CD4-positive, alpha-beta T cell treated with Interleukin-17A for 4 hours (primary cell): ENCODE data around the gene OR7G2.

Experiments
- DNase-seq: peaks from one replicate; pipeline ENCODE4 v3.0.0-alpha.2; 2020; ENCODE audit warnings: mixed read lengths

The OR7G2 gene

GRCh38 chr19:9107375-9107774 lies at the start of gene OR7G2:
Gene OR7G2 (minus strand): TSS chr19:9107475. CDS start chr19:9103243, 4,232 bp downstream.
- no peak for DNase-seq

DNA sequence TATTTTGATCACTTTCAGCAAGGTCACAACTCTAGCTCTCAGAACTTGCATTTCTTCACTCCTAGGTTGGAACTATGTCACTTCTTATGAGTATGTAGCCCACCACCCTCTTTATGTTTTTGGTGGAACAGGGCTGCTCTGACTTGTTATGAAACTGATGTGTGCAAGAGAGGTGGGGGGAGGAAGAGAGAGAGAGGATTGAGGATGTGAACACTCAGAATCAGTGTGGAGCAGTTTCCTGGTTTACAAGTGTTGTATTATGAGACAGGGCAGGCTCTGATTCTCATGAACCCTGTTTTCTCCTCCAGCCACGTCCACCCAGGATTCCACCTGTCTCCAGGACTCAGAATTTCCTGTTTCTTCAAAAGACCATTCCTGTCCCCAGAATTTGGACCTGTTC lies 49.0 kb upstream of the OR7G2 start:
- DNase-seq, result no peak

- no peak for DNase-seq
Observed at GRCh38 chr19:9155591-9155990, 48.3 kb upstream of the OR7G2 start.

DNA sequence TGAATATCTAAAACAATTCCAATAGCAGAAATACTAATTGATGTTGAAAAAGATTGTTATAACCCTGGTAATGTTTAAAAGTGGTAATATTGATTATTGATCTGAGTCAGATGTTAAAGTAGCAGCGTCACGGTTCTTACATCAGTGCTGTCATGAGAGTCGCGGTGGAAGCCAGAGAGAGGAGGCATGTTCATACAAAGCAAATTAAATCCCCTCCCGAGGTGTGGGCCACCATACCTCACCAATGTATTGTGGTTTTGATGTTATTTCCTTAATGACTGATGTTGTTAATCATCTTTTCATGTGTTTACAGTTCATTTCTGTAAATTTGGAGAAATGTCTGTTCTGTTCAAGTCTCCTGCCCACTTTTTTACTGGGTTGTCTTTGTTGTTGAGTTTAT lies 44.1 kb upstream of the OR7G2 start:
- no peak for DNase-seq

DNA sequence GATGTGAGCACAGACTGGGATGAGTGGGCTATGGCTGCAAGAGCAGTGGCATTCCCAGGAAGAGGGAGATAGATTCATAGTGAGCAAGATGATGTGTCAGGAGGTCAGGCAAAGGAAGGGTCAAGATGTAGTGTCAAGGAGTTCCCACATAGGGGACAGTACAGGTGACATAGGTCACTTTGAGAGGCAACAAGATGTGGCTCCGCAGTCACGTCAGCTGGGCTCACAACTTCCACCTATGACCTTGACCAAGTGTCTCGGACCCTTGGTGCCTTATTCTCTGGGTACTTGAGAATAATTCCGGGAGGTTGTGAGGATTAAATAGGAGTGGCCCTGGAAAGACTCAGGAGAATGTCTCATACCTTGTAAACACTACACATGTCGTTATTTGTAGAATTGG lies 43.4 kb upstream of the OR7G2 start:
- DNase-seq, result no peak

DNA sequence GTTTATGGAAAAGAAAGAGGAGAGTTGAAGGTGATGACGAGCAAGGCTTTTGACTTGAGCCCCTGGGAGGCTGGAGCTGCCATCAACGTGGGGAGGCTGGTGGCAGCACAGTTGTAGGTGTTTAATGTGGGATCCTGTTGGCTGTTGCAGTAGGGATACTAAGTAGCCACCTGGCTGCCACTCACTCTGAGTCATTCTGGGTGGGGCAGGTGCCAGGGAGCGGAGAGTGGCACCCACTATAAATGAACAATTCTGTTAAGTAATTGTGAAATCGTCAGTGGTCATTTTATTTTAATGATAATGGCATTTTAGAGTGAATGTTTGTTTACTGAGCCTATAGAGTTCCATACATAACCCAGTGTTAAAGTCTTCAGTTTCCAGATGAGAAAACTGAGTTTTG lies 42.7 kb upstream of the OR7G2 start:
- no peak for DNase-seq

DNA sequence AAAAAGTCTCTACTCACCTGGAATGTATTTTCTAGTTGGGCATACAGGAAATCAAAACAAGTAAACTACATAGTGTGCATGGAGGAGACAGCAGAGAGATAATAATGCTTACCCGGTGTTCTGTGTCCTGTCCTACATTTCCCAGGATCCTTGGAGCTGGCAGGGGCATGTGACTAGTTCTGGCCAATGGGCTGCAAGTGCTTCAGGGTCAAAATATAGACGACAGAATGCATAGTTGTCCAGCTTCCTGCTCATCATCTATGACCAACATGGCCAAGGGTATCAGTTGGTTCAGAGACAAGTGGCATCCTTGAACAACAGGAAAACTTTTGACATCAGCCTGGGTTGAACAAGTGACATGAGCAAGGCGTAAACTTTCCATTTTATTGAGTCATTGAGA lies 41.4 kb upstream of the OR7G2 start:
- DNase-seq, result no peak

DNA sequence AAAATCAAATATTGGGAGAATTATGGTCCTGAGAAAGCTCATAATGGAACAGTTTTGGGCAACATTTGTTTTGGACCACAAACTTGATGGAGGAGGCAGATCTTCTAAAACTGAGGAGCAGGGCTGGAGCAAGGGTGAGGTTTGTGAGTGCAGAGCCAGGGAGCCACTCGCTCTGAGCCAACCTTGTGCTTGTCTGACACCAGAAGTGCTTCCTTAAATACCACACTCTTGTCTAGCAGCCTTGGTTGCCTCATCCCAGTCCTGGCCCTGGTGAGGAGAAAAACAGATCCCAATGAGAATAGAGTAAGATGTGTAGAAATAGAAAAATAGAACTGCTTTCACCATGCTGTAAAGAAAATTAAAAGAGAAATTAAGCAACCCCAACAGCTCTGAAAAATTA lies 39.6 kb upstream of the OR7G2 start:
- DNase-seq, result no peak

GRCh38 chr19:9144920-9145319 lies 37.6 kb upstream of the OR7G2 start:
- DNase-seq, result no peak

GRCh38 chr19:9140159-9140874 lies 33.0 kb upstream of the OR7G2 start, which contains the start of gene ZNF317:
Gene ZNF317 (plus strand): TSS chr19:9140397. CDS start chr19:9156017, 15,620 bp downstream.
- DNase-seq, result peak; percentile 90

DNA sequence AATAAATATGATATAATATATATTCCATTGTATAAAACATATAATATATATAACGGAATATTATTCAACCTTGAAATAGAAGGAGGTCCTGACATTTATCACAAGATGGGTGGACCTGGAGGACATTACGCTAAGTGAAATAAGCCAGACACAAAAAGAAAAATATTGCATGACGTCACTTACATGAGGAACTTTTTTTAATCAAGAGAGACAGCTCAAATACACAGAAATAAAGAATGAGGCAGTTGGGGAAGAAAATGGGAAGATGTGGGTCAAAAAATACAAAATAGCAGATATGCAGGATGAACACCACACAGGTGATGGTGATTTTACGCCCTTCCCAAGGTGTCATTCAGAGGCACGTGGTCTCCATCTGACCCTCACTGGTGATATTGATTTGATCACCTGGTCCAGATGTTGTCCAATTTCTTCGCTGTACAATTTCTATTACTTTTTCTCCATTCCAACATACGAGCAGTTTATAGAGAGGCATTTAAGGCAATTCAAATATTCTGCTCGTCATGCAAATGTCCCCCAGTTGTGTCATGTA lies 32.4 kb upstream of the OR7G2 start:
- no peak for DNase-seq

GRCh38 chr19:9132422-9132821 lies 25.1 kb upstream of the OR7G2 start:
- DNase-seq, result no peak

DNA sequence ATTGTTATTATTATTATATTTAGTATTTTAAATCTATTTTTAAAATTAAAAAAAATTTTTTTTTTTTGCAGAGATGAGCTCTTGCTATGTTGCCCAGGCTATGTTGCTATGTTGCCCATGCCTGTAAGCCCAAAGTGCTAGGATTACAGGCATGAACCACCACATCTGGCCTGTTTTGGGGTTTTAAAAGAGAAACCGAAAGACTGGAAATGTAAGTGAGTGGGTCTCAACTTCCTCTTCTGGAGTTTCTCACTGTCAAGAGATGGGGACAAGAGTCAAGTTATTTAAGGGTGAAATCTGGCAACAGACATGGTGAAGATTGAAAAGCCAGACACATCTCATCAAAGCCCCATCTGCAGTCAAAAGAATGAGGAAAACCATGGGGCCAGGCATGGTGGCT lies 23.7 kb upstream of the OR7G2 start:
- DNase-seq, result no peak

- no peak for DNase-seq
Observed at GRCh38 chr19:9128171-9128570, 20.9 kb upstream of the OR7G2 start.

GRCh38 chr19:9126900-9127405 lies 19.7 kb upstream of the OR7G2 start, which contains the start of gene OR7G3:
Gene OR7G3 (minus strand): TSS chr19:9126950. CDS start chr19:9126950, 0 bp downstream.
- DNase-seq, result no peak

- DNase-seq, result no peak
Observed at GRCh38 chr19:9116547-9116946, 9.3 kb upstream of the OR7G2 start.

DNA sequence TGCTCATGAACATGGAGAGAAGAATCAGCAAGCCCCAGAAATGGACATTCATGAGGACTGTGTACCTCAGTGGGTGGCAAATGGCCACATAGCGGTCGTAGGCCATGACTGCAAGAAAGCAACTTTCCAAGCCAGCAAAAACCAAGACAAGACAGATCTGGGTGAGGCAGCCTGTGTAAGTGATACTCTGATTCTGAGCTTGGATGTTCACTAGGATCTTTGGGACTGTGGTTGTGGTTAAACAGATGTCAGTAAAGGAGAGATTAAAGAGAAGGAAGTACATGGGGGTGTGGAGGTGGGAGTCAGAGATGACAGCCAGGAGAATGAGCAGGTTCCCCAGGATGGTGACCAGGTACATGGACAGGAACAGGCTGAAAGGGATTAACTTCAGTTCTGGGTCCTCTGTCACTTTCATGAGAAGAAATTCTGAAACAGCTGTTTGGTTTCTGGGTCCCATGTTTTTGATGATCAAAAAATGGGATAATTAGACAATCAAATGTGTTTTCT lies 8.1 kb upstream of the OR7G2 start, which contains the start of gene OR7G1:
Gene OR7G1 (minus strand): TSS at position 457 of the 507 bp plus-strand sequence. CDS start 0 bp downstream, at position 457.
- no peak for DNase-seq

DNA sequence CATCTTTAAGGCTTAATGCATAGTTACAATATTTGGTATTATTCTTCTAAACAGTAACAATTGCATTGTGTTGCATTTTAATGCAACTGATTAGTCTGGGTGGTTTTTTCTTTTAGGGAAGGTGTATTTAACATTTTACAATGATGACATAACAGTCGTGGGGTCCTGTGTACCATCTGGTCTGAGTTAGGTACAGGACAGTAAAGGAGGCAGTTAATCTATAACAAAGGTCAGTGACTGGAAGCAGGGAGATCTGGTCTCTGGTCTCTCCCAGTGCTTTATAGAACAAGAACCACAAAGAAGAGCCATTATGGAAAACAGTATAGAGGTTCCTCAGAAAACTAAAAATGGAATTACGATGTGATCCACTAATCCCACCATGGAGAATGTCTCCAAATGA lies 2.7 kb upstream of the OR7G2 start:
- DNase-seq, result no peak

DNA sequence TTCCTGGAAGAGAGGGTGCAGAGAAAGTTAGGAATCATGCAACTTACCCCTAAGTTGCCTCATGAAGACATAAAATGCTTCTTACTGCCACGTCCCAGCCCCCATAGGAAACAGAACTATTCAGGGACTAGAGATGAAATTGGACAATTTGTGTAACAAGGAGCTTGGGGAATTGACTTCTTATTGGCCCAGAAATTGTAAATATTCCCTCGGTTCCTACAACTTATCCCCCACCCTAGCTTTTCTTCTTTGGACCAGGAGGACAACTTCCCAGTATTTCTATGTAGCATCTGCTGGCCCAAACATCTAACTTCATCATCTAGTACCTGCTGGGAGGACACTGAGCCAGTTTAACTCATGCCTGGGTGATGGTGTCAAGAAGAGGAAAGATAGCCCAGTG lies 20.5 kb downstream of the OR7G2 start, which contains the start of gene OR1M1:
Gene OR1M1 (plus strand): TSS at position 301 of the 400 bp plus-strand sequence. CDS start 6,184 bp downstream, outside the sequence.
- no peak for DNase-seq

- DNase-seq, result no peak
Observed at GRCh38 chr19:9078651-9079050, 28.6 kb downstream of the OR7G2 start.

- no peak for DNase-seq
Observed at GRCh38 chr19:9076901-9077300, 30.4 kb downstream of the OR7G2 start.

DNA sequence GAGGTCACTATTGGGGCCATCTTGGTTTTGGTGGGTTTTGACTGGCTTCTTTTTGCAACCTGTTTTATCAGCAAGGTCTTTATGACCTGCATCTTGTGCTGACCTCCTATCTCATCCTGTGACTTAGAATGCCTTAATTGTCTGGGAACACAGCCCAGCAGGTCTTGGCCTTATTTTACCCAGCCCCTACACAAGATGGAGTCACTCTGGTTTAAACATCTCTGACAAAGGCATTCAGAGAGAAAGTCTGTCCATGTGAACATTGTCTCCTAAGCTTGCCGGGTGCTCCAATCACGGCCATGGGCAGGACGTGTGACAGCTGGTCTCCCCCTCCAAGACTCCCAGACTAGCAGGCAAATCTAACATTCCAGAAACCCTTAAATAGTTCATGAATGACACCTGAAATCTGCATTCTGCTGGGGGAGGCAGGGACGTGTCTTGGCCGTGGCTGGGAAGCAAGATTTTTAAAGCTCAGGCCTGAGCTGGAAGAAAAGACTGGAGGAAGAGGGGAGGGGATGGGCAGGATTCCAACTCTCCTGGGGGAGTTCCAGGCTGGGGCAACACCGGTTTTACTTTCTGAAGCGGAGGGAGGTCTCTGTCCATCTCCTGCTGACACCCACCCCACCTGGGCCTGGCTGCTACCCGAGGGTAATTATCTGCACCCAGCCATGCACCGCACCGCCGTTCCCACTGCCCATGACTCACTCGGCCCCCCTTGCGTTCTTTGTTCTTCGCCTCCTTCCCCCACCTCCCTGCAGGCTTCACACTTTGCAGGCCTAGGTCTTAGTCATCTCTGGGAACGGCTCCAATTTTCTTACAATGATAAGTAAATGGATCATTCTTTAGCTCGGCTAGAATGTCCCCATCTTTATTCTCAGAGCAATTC lies 32.0 kb downstream of the OR7G2 start:
- DNase-seq, result no peak

GRCh38 chr19:9073806-9074205 lies 33.5 kb downstream of the OR7G2 start:
- DNase-seq, result no peak
